Mucosa of gallbladder (tissue), 1 donor: ENCODE measurements around the gene RIPOR3. TPM values are rescaled to one million over a fixed set of nuclear protein-coding genes. Genes with fewer than 3 reads are reported as not detected.
"Not testable (repeated sequence)": the region's sequence is repeated elsewhere in the genome, so short reads cannot be mapped to it uniquely, and the experiment has no call there.

Experiments used
- DNase-seq: peaks from one replicate; pipeline ENCODE4 v3.0.0-alpha.2; 2020; ENCODE audit warnings: low spot score
- total RNA-seq: library from RNA; stranded (reverse); gene quantifications from one replicate; pipeline ENCODE4 v1.2.1, GENCODE V29; 2021
- donor health status: DM: no; HTN: no; CAD: no.

RIPOR3 gene
- total RNA-seq, 1 donor from 2014 or later: 6.4 TPM

DNA sequence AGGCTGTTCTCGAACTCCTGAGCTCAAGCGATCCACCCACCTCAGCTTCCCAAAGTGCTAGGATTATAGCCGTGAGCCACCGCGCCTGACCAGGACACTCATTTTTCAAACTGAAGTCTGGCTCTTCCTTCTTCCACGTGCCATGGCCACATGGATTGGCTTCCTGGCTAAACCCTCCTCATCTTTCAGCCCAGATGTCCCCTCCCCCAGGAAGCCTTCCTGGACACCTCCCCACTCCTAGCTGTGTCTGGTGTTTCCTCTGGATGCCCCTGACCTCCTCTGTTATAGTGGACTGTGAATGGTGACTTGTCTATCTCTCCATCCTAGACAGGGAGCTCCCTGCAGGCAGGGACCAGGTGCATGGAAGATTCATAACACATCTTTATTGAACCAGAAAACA is 57.2 kb downstream of the RIPOR3 start:
- no peak for DNase-seq

DNA sequence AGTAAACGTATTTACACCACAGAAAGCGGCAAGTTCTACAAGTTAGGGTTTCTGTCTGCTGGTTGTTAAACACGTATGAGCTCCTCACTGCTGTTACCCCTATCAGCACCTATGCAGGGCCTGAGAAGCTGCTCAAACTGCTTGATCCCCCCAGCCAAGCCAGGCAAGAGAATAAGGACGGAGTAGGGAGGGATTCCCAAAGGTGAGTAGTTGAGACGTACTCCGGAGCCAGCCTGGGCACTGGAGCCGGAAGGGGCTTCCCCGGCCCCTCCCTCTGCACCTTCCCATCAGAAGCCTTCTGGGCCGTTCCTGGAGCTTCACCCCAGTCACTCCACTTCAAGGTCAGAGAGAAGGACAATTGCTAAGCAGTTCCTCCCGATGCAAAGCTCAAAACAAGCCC is 58.0 kb downstream of the RIPOR3 start:
- DNase-seq: no peak

DNA sequence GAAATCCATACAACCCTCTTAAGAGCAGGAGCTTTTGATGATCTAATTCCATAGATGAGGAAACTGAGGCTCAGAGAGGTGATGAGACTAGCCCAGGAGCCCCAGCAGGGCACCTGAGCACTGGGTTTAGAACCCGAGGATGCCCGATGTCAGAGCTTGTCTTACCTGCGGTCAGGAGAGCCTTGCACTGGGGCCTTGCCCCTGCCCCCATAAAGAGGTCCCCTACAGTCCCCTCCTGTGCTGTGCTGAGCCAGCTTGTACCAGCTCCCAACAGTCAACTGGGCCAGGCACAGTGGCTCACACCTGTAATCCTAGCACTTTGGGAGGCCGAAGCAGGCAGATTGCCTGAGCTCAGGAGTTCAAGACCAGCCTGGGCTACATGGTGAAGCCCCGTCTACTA is 58.6 kb downstream of the RIPOR3 start:
- DNase-seq: no peak

DNA sequence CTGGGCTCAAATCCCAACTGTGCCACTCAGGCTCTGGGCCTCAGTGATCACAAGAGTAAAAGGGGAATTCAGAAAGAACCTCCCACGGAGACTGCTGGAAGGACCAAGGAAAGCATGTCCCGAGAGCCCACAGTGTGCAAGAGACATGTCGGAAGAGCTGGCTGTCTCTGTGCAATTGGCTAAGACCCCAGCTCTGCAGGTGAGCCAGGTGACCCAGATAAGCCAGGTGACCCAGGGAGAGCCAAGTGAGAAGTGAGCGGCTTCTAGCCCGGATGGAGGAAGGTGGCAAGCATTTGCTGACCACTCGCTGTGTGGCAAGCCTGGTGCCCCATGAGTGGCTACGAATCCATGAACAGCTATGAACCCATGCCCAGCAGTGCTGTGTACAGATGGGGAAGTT is 59.1 kb downstream of the RIPOR3 start:
- no peak for DNase-seq

DNA sequence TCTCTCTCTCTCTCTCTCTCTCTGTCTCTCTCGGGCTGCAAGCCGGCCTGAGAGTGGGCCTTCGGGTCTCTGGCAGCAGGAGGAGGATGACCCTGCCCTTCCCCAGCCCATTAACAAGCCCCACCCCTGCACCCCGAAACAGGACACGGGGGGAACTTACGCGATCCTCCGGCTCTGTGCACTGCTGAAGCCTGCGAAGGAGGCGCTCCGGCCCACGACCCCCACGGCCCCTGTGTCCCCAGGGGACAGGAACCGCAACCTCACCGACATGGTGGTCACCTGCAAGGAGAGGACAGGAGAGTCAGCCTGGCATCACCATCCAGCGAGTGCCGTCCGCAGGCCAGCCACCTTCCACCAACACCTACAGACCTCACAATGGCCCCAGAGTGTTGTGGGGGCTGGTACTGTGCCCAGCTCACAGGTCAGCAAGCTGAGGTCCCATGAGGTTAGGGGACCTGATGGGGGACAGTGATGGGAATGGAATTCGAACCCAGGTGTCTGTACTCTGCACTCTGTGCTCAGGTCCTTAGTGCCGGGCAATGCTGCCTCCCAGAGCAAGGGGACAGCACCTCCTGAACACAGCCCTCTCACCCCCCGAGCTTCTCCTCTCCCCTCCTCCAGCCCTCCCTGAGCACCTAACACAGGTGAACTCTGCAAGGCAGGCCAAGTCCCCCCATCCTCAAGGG is 60.6 kb downstream of the RIPOR3 start:
- no peak for DNase-seq

DNA sequence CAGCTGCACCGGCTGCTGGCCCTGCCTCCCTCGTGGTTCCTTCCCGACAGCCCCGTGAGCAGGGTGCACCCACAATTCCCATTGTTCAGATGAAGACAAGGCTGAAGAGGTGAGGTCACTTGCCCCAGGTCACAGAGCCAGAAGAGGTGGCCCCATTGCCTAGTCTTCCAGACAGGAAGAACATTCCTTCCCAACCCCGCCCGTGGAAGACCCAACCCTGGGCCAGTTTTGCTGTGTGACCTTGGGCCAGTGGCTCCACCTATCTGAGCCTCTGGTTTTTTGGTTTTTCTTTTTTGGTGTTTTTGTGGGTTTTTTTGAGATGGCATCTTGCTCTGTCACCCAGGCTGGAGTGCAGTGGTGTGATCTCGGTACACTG is 61.7 kb downstream of the RIPOR3 start:
- no peak for DNase-seq

DNA sequence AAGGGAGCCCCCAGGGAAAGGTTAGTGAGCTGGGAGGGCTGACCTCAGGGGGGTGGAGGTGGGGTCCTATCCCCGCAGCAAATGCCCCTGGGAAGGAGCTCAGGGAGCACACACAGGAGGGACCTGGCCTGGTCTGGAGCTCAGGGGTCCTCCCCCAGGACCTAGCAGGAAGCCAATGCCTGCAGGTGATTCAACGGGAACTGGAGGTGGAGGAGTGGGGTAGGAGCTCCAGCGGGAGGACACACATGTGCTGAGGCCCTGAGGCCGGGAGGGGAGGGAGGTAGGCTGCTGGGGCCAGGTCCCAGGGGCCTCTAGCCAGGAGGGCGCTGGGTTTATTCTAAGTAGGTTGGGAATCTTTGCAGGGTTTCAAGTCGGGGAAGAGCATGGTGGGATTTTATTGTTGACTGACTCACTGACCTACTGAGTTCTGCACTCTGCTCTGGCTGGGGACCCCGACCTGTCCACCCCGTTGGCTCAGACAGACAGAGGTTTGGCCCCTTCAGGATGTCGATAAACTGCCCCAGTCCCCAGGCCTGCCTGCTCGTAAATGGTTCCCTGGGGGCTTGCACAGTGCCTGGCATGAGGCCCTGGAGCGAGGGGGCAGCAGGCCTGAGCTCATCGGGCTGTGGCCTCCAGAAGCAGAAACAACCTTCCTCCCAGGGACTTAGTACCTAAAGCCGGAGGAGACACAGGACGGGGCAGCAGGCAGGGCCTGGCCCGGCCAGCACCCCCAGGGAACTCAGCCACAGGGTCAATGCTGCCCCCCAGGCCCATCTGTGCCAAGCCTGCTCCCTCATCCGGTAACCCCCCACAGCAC is 62.3 kb downstream of the RIPOR3 start:
- no peak for DNase-seq

DNA sequence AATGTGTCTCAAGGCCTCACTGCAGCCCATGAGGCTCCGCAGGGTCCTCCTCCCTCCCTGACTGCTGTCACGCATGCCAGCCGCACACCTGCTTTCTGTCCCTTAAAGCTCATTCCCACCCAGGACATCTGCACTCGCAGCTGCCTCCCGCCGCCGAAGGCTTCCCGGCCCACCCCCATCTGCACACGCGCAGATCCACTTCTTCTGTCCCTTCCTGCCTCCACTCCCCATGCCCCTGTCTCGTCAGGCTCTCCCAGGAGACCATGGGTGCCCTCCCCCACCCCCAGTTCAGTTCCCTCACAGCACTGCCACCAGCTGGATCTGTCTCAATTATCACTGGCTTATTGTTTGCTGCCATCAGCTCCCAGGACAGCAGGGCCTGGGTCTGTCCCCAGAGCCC is 63.0 kb downstream of the RIPOR3 start:
- no peak for DNase-seq

DNA sequence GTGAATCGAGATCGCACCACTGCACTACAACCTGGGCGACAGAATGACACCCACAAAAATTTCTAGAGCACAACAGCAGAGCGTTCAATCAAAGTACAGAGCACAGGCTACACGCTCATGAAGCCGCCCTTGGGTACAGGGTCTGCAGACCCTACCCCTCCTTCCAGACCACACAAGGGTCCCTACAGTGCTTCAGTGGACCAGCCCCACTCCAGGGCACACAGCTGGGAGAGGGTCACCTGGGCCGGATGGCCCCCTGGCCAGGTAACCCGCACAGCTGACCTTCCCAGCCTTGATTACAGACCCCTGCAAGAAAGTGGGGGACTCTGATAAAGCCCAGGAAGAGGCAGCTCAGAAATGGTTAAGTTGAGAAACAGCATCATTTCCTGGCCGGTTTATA is 63.6 kb downstream of the RIPOR3 start:
- DNase-seq: no peak

DNA sequence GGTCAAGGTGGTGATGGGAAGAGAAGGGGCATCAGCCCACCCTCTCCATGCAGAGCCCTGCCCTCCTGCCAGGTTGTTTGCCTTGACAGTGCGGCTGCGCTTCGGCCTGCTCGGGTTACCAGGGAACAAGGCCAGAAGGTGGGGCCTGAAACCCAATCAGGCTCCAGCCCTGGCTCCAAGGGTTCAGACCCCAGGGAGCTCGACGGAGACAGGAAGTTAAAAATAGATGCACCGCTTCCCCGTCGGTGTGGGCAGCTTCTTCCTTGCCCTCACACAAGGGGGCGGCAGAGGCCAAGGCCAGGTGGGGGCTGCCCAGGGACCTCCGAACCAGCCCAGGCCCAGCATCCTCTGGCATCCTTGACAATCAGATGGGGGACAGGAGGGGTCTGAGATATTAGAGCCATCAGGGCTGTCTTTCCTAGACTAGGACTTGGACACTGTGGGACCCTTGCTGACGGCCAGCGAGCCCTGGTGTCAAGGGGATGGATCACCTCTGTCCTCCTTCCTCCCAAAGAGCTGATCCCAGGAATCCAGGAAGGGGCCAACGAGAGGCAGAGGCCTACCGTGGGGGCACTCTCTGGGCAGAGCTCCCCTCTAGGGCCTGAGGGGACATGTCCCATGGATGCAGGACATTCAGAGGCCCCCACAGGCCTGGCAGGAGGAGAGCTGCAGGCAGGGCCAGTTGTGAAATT is 65.2 kb downstream of the RIPOR3 start:
- DNase-seq: no peak

DNA sequence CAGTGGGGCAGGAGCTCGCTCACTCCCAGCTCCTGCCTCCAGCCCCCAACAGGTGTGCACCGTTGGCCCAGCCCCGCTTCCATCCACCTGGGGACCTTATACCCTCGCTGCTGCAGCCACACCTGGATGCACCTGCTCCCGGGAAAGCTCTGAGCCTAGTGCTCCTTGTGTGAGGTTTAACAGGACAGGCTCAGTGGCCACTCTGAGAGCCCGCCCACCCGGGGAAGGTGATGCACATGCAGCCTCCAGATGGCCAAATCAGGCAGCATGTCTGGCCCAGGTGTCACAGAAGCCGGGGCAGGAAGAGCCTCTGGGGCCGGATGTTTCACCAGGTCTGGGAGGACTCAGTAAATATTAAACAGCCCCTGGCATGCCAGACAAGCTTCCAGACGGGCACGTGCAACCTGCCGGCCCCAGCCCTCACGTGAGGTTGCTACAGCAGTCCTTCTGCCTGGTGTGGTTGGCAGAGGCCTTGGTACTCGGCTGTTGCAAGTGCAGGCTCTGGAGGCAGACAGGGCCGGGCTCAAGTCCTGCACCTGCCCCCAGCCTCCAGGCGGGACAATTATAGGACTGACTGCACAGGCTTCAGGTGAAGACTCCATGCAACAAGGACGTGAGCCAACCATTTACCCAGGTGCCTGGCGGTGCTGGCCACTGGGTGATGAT is 66.9 kb downstream of the RIPOR3 start:
- DNase-seq: peak; percentile 76

DNA sequence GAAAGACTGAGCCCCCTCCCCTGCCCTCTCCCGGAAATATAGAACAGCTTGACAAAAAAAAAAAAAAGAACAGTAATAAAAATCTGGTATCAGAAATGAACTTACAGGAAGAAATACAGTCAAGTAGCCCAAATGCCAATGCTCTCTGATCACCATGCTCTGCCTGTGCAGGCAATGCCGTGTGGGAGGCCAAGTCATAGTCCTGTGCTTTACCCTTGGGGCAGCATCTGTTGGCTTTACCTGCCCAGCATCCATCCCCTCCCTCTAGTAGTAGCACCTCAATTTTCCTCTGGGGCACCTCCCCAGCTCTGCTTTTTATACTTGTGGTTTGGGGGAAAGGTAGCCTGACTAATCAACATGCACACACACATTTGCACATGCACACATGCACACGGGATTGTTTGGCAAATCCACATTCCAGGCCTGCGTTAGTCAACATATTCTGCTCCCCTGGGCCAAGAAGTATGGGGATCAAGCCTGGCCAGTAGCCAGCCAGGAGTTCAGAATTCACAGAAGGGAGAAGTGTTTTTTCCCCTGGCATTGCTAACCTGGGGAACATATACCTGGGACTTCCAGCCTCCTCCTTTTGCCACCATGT is 70.2 kb downstream of the RIPOR3 start:
- no peak for DNase-seq

DNA sequence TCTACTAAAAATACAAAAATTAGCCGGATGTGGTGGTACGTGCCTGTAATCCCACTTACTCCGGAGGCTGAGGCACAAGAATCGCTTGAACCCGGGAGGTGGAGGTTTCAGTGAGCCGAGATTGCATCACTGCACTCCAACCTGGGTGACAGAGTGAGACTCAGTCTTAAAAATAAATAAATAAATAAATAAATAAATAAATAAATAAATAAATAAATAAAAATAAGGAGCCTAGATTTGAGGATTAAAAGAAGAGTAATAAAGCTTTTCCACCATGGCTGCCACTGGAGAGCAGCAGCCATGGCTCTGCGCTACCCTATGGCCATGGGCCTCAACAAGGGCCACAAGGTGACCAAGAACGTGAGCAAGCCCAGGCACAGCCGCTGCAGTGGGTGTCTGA is 70.9 kb downstream of the RIPOR3 start:
- DNase-seq: not testable (repeated sequence)

DNA sequence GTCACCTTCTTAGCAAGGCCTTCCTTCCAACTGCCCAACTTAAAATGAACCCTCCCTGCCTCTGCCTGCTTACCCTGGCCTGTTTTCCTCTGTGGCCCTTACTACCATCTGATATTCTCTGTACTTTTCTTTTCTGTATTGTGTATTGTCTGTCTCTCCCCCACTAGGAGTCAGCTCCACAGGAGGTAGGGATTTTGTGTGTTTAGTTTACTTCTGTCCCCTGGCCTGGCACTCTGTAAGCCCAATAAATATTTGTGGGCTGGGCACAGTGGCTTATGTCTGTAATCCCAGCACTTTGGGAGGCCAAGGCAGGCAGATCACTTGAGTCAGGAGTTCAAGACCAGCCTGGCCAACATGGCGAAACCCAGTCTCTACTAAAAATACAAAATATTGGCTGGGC is 72.8 kb downstream of the RIPOR3 start:
- DNase-seq: no peak

DNA sequence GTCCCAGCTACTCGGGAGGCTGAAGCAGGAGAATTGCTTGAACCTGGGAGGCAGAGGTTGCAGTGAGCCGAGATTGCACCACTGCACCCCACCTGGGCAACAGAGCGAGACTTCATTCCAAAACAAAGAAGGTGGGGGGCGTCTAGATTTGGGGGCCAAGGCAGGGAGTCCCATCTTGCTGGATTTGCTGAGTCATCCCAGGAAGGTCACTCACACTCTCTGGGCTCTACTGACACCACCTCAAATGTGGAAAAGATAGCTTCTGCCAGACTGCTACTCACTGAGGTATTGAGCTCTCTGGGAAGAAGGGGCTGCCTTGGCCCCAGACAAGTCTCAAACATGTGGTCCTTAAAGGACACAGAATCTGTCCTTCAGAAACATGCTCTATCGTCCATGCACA is 74.3 kb downstream of the RIPOR3 start:
- no peak for DNase-seq

DNA sequence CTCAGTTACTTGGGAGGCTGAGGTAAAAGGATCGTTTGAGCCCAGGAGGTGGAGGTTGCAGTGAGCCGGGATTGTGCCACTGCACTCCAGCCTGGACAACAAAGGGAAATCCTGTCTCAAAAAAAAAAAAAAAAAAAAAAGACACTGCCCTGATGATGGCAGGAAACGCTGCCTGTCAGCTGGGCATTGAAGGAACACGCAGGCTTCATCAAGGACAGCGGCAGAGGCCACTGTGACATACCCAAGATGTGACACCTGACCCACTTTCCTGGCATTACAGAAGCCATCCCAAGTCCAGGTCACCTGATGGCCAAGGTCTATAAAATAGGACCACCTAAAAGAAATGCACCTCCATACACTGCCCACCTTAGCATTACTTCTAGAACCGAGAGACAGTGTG is 75.9 kb downstream of the RIPOR3 start:
- DNase-seq: no peak

DNA sequence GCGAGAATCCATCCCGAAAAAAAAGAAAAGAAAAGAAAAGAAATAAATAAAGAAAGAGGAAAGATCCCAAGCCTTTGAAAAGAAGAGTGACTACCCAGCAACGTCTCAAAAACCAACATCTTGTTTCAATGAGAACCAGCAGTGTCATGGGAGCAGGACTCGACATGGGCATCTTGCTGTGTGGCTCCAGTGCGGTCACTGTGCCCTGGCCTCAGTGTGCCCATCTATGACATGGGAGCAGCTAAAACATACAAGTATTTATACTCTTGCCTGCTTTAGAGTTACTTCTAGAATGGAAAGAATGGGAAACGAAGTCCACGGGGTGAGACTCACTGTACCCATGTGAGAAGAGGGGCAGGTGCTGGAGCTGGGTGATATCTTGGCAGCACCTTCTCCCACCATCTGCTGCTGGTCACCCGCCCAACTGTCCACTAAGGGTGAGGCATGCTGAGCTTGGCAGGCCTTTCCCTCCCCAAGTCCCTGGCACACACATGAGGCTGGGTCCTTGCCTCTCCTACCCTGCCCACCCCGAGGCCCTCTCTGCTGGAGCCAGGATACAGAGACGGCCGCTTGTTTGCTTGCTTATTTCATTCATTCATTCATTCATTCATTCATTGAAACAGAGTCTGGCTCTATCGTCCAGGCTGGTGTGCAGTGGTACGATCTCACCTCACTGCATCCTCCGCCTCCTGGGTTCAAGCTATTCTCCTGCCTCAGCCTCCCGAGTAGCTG is 77.7 kb downstream of the RIPOR3 start:
- DNase-seq: no peak

DNA sequence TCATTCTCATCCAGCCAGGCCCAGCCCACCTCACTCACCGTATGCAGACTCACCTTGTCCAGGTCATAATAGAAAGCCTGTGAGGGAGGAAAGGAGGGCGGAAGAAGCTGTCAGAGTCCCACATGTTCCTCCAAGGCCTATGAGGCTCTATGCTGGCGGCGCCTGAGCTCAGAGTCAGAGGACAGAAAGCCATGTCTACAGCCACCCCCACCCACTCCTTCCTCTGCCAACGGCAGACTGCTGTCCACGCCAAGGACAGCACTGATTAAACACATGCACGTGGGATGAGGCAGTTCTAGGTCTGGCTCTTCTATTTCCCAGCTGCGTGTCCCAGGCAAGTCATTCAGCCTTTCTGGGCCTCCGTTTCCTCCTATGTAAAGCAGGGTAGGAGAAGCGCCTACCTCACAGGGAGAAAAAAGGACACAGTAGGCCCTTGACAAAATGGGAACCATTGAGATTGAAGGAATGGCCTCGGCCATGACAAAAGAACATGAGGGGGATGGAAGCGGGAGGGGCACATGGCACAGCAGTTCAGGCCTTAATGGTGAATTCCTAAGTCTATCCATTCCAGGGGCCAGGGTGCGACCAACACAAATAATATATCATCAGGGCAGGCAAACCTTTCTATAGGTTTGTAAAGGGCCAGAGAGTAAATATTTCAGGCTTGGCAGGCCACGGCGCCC is 80.1 kb downstream of the RIPOR3 start:
- no peak for DNase-seq

DNA sequence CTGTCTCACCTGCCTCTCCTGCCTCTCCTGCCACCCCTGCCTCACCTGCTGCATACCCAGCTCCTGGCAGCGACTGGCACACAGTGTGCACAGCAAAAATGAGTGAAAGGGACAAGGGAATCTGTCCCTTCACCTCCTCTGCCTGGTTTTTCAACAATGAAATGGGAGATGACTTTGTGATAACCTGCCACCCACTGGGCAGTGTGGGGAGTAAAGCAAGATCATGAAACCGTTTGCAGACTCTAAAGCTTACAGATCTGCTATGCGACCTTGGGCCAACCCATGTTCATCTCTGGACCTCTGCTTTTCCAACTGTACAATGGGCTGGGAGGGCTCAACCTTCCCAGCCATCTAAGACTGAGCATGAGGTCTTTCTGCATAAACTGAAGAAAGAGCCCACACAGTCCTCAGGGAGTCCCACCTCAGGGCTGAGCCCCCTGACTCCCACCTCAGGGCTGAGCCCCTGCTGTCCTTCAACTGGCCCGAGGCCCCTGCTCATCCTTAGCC is 81.1 kb downstream of the RIPOR3 start:
- DNase-seq: no peak

DNA sequence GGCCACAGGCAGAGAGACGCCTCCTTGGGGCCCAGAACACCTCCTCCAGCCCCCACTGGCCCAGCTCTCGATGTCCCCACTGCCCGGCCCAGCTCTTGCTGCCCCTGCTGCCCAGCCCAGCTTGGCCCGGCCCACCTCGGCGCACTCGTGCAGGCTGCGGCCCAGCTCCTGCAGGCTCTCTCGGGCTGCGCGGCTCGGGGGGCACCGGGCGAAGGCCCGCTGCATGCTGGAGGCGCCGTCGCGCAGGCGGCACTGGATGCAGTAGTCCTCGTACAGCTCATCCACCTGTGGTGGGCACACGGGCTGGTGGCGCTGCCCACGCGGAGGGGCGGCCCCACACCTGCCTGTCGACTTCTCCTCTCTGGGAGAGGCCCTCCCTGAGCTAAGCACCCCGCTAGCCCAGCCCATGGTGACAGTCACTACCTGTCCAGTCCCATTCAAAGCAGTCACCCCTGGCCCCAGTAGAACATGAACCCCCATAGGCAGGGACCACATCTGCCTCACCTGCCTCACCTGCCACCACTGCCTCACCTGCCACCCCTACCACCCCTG is 81.8 kb downstream of the RIPOR3 start:
- no peak for DNase-seq
